Neural progenitor cell (in vitro differentiated cells): ENCODE results near the gene TLR8.

Source experiments
- CTCF ChIP-seq: fragments of 200-600 bp; sonication (generic); IDR thresholded peaks from 2 replicates; pipeline ENCODE4 v1.5.1; 2017; ENCODE audit warnings: antibody characterized with exemption, mild to moderate bottlenecking
- EZH2 ChIP-seq: fragments of 200-600 bp; sonication (generic); IDR thresholded peaks from 2 replicates; pipeline ENCODE4 v1.6.1; 2017; ENCODE audit warnings: antibody characterized with exemption, mild to moderate bottlenecking, moderate library complexity
- EZH2phosphoT487 ChIP-seq: fragments of 200-600 bp; sonication (generic); IDR thresholded peaks from 2 replicates; pipeline ENCODE4 v1.6.1; 2017; ENCODE audit warnings: antibody characterized with exemption

- TF ChIP-seq CTCF (no peak), EZH2 (no peak), EZH2phosphoT487 (no peak)
These were observed 41.3 kb downstream of the TLR8 start for GRCh38 chrX:12947545-12948235.
